GM18526 (cell line): Measurements from ENCODE around the gene STK16.
A peak's percentile ranks its signal among the peaks of the same experiment; 100 is the strongest.

Experiments
- POLR2A ChIP-seq: IDR thresholded peaks from 3 replicates; pipeline ENCODE4 v1.6.1; 2011; ENCODE audit not compliant: insufficient read length; ENCODE audit errors: extremely low read depth

STK16 gene

GRCh38 chr2:219250049-219250781, 4.9 kb downstream of the STK16 start:
- TF ChIP-seq POLR2A = no peak

GRCh38 chr2:219251656-219252055, 6.4 kb downstream of the STK16 start:
- TF ChIP-seq POLR2A = no peak

- TF ChIP-seq POLR2A = no peak
Observed at GRCh38 chr2:219252084-219252483, 6.8 kb downstream of the STK16 start.

GRCh38 chr2:219252570-219252899, 7.3 kb downstream of the STK16 start:
- TF ChIP-seq POLR2A = no peak

- TF ChIP-seq POLR2A = no peak
Observed at GRCh38 chr2:219252900-219253752, 7.8 kb downstream of the STK16 start, which contains the start of gene TUBA4B. Gene TUBA4B (plus strand): TSS chr2:219253243. CDS start chr2:219253408, 165 bp downstream.

GRCh38 chr2:219253753-219254589, 8.7 kb downstream of the STK16 start, which contains the start of gene TUBA4A:
Gene TUBA4A (minus strand): TSS chr2:219253918. CDS start chr2:219253858, 60 bp downstream.
- TF ChIP-seq POLR2A = peak; percentile 100

GRCh38 chr2:219254590-219255201, 9.4 kb downstream of the STK16 start:
- TF ChIP-seq POLR2A = no peak

GRCh38 chr2:219261024-219261855, 16.0 kb downstream of the STK16 start:
- no peak for TF ChIP-seq POLR2A

GRCh38 chr2:219266232-219266631, 21.0 kb downstream of the STK16 start:
- TF ChIP-seq POLR2A = no peak

GRCh38 chr2:219266886-219267285, 21.6 kb downstream of the STK16 start:
- no peak for TF ChIP-seq POLR2A

GRCh38 chr2:219268294-219268693, 23.0 kb downstream of the STK16 start:
- no peak for TF ChIP-seq POLR2A

GRCh38 chr2:219269362-219270054, 24.2 kb downstream of the STK16 start:
- TF ChIP-seq POLR2A = no peak

GRCh38 chr2:219270055-219270372, 24.7 kb downstream of the STK16 start:
- no peak for TF ChIP-seq POLR2A

- no peak for TF ChIP-seq POLR2A
Observed at GRCh38 chr2:219271021-219271420, 25.7 kb downstream of the STK16 start.
